ENCODE data around the gene DAP.
A peak's percentile ranks its signal among the peaks of the same experiment; 100 is the strongest.

The DAP gene

GRCh38 chr5:10779592-10779991 lies 18.6 kb upstream of the DAP start:
- Mint-ChIP-seq H3K4me1 (peaks cover 13% of the 10 kb centered on the region), H3K4me3 (no peak overlapping the region), H3K27ac (no peak overlapping the region), H3K36me3 (ENCODE audit: low read depth) (no peaks in the 10 kb centered on the region), H3K9me3 (peaks cover 25% of the 10 kb centered on the region), H3K27me3 (ENCODE audit: low read depth) (peaks cover 3% of the 10 kb centered on the region)
- no peak for TF ChIP-seq CTCF (IDR thresholded peaks at IDR 0.05; ENCODE audit: unreplicated experiment in 3 of 3)

DNA sequence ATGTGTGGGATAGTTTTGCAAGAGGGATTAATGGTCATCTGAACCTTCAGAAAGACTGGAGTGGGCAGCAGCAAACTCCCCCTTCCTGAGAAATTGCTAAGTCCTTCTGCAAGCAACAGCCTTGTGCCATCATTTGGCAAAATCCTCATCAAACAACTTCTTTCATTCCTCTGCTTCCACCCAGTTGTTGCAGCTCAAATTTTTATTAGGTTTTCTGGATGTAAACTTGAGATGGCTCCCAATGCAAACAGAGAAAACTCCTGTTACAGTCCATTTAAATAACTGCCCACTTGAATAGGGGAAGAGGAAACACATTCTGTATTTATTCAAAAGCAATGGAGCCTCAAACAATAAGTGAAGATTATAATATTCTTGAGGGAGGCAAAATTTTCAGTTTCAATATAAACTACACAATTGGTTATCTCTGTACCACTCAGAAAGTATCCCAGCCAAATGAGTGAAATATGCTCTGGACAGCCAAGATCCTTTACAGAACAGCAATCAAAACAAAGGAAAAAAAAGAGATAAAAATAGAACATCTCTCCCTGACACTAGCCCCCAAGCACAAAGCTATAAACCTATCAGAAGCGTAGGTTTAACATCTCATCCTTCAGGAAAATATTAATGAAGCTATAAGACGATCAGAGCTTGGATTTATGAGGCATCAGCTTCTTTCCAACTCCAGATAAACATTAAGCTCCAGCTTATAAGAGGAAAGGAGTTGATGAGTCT lies 17.3 kb upstream of the DAP start:
- Mint-ChIP-seq H3K36me3 (ENCODE audit: low read depth) (no peaks in the 10 kb centered on the region), H3K4me1 (peaks cover 13% of the 10 kb centered on the region), H3K27ac (peak overlapping the region; percentile 6 to 42 (median 13)), H3K9me3 (peaks cover 25% of the 10 kb centered on the region), H3K4me3 (no peak overlapping the region), H3K27me3 (ENCODE audit: low read depth) (peaks cover 3% of the 10 kb centered on the region)
- TF ChIP-seq CTCF (IDR thresholded peaks at IDR 0.05; ENCODE audit: unreplicated experiment in 3 of 3): no peak

DNA sequence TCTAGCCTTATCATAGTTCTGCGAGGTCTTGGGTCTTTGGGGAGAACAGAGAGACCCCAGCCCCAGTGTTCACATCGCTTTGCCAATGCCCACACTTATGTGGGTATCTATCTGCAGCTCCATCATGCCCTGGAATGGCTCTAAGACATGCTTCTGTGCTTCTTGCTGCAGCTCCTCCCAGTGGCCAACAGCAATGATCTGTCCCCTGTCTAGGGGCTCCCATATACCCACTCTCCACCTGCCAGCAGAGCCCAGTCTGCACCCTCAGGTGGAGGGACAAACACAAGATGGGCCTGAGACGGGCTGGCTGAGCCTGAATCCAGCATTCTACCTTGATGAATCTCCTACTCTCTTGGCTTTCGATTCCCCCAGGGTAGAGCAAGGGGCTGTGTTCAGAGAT lies 14.6 kb upstream of the DAP start:
- Mint-ChIP-seq H3K27me3 (ENCODE audit: low read depth) (no peaks in the 10 kb centered on the region), H3K27ac (no peak overlapping the region), H3K9me3 (peaks cover 13% of the 10 kb centered on the region), H3K4me1 (peaks cover 13% of the 10 kb centered on the region), H3K4me3 (no peak overlapping the region), H3K36me3 (ENCODE audit: low read depth) (no peaks in the 10 kb centered on the region)
- TF ChIP-seq CTCF (IDR thresholded peaks at IDR 0.05; ENCODE audit: unreplicated experiment in 3 of 3): no peak

DNA sequence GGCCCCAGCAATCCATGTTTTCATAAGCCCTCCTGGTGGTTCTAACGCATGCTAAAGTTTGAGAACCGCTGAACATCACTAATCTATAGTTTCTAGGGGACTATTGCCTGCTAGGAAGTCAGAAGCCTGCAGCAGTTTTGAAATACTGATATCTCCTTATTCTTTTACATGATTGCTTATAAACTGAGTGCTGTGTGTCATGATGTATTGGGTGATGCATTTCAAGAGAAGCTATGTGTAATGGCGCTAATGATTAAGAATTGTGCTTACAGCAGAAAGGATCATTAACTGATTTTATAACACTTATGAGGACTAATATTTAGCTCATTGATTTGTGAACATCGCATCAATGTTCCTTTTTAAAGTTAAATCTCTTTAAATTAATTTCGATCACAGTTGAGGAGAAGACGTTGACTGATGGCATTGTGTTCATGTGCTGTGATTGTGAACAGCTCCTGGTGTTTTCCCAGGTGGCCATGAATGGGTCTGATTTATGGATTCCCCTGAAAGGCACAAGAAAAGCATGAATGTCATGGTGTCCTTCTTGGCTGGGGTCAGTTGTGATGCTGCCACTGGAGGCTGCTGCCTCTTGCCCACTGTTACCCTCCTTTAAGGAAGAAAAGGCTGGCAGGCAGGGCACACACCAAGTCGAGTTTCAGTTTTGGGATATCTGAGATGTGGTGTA lies 12.0 kb upstream of the DAP start:
- no peak overlapping the region for H3K27ac Mint-ChIP-seq
- no peaks in the 10 kb centered on the region for H3K9me3 Mint-ChIP-seq
- no peak for TF ChIP-seq CTCF (IDR thresholded peaks at IDR 0.05; ENCODE audit: unreplicated experiment in 3 of 3)
- no peaks in the 10 kb centered on the region for H3K27me3 Mint-ChIP-seq (ENCODE audit: low read depth)
- H3K36me3 Mint-ChIP-seq (ENCODE audit: low read depth): no peaks in the 10 kb centered on the region
- no peak overlapping the region for H3K4me3 Mint-ChIP-seq
- H3K4me1 Mint-ChIP-seq: peaks cover 5% of the 10 kb centered on the region

GRCh38 chr5:10768328-10768899 lies 7.4 kb upstream of the DAP start:
- Mint-ChIP-seq H3K36me3 (ENCODE audit: low read depth) (no peaks in the 10 kb centered on the region), H3K27me3 (ENCODE audit: low read depth) (peaks cover 4% of the 10 kb centered on the region), H3K9me3 (no peaks in the 10 kb centered on the region), H3K27ac (no peak overlapping the region), H3K4me1 (no peaks in the 10 kb centered on the region), H3K4me3 (no peak overlapping the region)
- no peak for TF ChIP-seq CTCF (IDR thresholded peaks at IDR 0.05; ENCODE audit: unreplicated experiment in 3 of 3)
